Suppressor macrophage treated with lipopolysaccharide for 1 hour (primary cell): ENCODE measurements around the gene COL4A2.
"Not testable (repeated sequence)": the region's sequence is repeated elsewhere in the genome, so short reads cannot be mapped to it uniquely, and the experiment has no call there.

ENCODE experiments used
- DNase-seq, 3 donors: peaks; one replicate each; pipeline ENCODE4 v3.0.0-alpha.2; 2020 to 2022

Gene COL4A2

GRCh38 chr13:110308656-110309359 is 1.7 kb downstream of the COL4A2 start:
- DNase-seq: no peak

DNA sequence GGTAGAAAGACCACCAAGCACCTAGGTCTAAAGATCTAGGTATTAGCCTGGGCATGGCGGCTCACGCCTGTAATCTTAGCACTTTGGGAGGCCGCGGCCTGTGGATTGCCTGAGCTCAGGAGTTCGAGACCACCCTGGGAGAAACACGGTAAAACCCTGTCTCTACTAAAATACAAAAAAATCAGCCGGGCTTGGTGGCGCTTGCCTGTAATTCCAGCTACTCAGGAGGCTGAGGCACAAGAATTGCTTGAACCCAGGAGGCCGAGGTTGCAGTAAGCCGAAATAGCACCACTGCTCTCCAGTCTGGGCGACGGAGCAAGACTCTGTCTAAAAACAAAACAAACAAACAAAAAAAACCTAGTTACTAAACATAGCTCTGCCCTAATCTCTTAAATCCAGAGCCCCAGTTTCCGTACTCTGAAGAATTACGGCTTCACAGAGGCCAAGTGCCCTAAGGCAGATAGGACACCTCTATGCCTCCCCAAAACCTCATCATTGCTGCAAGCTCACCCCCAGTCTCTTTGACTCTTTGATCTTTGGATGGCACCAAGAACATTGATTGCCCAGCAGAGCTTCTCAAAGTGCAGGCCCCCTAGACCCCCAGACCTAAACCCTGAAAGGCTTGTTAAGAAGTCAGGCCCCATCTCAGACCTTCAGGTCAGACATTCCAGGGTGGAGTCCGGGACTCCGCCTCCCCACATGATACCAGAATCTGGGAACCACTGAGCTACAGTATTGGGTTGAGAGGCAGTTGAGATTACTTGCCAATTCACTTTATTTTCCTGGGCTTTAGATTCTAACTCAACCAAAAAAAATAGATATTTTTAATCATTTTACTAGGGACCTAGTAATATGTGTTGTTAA is 2.8 kb downstream of the COL4A2 start:
- no peak for DNase-seq

- no peak for DNase-seq
These were observed 3.7 kb downstream of the COL4A2 start for GRCh38 chr13:110310541-110311442.

GRCh38 chr13:110311443-110312338 is 4.6 kb downstream of the COL4A2 start:
- no peak for DNase-seq

DNA sequence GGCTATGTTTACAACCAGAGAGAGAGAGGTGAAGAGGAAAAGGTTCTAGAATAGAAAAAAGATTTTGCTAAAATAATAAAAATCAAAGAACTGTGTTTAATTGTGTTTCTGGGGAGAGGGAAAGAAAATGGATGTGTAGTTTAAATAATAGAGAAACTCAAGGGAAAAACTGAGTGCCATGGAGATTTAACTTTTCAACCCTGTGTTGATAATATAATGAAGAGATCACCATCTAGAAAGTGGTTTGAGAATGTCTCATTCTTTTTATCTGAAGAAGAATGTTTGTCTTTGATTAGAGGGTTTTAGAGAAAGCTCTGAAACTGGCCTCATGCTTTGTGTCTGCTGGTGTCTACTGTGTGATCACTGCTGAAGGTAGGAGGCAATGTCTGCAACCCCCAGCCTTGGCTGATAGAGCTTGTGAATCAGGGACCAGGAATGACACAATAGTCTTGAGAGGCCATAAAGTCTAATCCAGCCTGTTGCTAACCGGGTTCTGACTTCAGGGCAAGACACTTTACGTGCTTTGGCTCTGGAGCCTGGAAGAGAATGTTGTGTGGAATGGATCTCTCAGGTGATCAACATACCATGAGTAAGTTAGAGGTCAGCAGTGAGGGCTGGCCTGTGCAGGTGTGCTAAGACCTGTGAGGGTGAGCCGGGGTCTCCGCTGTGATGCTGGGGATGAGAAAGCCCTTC is 5.4 kb downstream of the COL4A2 start:
- DNase-seq: no peak

DNA sequence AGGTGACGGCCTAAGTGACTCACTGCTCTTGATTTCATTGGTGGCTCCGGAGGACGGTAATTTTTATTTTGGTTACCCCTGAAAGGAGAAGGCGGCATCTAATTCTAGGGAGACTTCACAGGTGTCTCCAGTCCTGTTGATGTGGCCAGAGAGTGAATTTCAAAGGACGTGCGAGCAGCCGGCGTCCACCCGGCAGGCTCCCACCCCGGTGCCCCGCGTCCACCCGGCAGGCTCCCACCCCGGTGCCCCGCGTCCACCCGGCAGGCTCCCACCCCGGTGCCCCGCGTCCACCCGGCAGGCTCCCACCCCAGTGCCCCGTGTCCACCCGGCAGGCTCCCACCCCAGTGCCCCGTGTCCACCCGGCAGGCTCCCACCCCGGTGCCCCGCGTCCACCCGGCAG is 6.2 kb downstream of the COL4A2 start:
- not testable (repeated sequence) for DNase-seq

DNA sequence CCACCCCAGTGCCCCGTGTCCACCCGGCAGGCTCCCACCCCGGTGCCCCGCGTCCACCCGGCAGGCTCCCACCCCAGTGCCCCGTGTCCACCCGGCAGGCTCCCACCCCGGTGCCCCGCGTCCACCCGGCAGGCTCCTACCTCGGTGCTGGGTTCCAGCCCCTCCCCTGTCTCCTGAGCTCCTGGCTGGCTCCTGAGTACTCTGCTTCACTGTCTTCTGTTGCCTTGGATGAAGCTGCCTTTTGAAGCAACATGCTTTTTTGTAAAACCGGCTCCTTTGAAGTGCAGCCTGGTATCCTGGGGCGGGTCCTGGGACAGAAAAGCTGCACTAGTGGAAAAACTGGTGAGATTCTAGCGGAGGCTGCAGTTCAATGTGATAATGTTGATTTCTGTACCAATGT is 6.6 kb downstream of the COL4A2 start:
- DNase-seq: not testable (repeated sequence)

- DNase-seq: no peak
These were observed 7.6 kb downstream of the COL4A2 start for GRCh38 chr13:110314516-110315245.

DNA sequence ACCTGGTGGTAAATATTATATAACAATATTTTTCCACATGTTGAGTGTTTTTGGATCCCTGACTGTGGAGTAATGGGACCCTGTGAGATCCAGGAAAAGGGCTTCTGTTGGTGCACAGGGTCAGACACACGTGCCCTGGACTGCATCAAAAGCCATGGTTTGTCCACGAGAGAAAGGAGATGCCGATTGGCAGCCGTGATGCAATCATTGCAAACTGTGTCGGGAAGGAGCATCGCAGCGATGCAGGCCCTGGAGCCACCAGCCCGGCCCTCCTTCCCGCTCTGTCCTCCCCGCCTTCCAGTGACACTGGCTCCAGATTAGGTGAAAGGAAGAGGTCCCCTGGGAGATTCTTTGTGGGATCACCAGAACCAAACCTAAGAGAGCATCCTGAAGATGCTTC is 9.1 kb downstream of the COL4A2 start:
- DNase-seq: no peak

DNA sequence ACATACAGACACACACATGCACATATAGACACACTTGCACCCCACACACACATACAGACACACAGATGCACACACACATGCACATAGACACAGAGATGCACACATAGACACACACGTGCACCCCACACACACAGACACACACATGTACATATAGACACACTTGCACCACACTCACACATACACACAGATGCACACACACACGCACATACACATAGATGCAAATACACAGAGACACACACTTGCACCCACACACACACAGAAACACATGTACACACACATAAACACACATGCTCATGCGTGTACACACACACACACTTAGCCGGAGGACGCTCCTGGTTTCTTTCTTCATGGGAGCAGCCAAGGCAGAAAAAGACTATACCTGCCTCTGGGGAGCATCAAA is 10.0 kb downstream of the COL4A2 start:
- no peak for DNase-seq

DNA sequence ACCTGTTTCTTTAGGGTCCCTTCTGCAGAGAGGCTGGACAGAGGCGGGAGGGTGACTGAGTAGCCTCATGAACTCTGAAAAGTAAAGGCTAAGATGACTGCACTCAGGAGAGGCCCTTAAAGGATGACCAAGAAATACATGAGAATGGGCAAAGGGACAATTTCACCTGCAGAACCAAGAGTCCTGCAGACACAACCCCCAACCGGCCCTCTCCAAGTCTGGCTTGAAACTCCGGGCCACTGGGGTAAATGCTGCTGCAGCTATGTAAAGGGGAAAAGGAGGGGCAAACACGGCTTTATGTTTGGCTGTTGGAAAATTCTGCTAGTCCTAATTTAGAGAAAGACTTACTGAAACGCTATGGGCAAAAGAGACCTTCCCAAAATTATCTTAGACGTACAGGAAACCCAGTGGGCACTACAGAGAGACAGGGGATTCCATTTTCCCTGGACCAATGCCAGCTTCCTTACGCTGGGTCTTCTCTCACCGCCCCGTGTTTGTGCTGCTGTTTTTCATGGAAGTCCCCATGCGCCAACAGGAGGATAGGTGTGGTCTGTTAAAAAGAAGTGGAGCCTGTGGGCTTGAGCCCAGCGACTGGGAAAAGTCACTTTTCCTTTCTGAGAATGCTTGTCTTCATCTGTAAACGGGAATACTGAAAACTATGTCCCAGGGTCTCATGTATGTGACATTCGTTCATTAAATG is 10.6 kb downstream of the COL4A2 start:
- DNase-seq: no peak

DNA sequence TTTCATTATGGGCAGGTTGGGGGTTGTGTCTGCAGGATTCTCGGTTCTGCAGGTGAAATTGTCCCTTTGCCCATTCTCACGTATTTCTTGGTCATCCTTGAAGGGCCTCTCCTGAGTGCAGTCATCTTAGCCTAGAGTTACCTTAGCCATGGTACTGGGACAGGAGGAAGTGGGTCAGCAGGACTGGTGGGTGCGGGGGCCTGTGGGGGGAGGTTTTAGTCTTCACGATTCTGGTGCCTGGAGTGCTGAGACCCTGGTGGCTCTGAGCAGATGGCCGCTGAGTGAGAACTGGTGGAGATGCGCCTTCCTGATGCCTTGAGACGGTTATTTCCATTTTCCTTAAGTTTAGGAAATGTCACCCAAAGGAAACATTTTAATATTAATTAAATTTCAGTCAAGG is 11.8 kb downstream of the COL4A2 start:
- DNase-seq: no peak

GRCh38 chr13:110319397-110319773 is 12.3 kb downstream of the COL4A2 start:
- DNase-seq: peak in 2 of 3 donors; percentile 17 to 37

GRCh38 chr13:110319774-110320509 is 12.9 kb downstream of the COL4A2 start:
- peak; percentile 30 to 57 (median 32) for DNase-seq

DNA sequence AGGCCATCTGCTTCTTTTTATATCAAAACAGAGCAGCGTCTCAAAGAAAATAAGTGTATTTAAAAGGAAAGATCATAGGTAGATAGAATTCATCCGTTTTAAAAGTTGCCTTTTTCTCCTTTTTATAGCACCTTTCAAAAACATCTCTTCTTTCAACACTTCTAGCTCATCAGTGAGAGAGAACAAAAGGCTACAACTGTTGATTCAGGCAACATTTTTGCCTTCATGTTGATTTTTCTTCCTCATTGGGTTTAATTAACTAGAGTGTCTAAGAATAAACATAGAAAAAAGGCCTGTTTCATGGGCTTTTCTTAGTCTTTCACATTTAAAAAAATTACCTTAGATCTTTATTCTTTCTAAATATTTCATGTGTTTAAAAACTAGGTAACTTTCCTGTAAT is 13.6 kb downstream of the COL4A2 start:
- DNase-seq: no peak

- not testable (repeated sequence) for DNase-seq
These were observed 14.5 kb downstream of the COL4A2 start for GRCh38 chr13:110321573-110321972.

DNA sequence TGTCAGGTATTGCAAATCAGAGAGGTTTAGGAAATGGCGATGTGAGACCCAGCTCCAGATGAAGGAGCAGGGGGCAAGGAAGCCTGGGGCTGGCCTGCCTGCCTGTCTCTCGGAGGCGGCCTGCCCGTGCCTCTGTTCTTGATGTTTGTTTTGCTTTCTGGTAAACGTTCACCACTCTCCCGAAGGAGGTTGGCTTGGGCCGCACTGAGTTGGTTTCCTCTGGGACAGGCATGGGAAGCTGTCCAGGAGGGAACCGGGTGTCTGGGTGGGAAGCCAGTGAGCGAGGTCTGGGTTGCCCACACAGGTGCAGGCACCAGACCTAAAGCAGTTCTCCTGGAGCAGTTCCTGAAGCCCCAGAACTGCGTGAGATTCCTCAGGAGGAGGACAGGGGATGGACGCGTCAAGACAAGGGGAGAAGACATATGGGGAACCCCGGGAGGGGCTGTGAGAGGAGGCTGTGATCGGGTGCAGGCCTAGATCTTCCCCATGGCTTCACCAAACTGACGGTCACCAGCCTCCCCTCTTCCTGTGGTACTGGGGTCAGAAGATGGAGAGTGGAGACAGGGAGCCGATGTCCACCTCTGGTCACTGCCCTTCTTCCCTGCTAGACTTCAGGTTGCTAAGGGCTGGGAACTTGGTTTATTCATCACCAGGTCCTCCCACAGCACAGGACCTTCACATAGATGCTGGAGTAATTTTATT is 15.2 kb downstream of the COL4A2 start:
- no peak for DNase-seq

DNA sequence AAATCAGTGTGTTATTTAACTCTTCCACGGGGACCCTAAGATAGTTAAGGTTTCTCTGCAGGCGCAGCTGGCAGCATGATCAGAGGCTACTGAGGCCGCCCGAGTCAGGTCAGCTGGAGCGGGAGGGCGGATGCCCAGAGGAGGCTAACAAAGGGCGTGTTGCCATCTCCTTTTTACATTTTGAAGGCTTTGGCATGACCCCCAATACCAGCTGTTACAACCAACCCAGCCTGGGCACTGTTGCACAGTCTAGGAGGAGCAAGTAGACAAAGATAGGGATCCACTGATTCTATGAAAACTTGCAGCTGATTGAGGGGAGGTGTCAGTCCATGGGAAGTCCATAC is 15.7 kb downstream of the COL4A2 start:
- no peak for DNase-seq
